Tibial artery (tissue), 4 donors: Measurements from ENCODE around the gene STPG2.

Experiments used
- DNase-seq, 2 donors: peaks; one replicate each; pipeline ENCODE4 v3.0.0-alpha.2; 2019
- H3K27ac ChIP-seq, 2 donors: fragments of 200-600 bp; sonication (generic) in 1 of 2; 1 replicate in 1 of 2; 2 replicates in 1 of 2; pipeline ENCODE4 v1.5.1; 2018 to 2019; ENCODE audit warnings: mild to moderate bottlenecking in 1 of 2
- H3K27me3 ChIP-seq, 2 donors: fragments of 200-600 bp; sonication (generic) in 1 of 2; one replicate each; pipeline versions ENCODE4 v1.5.1 to v1.6.0; 2016 to 2019
- H3K36me3 ChIP-seq, 3 donors: fragments of 200-600 bp; sonication (generic) in 2 of 3; one replicate each; pipeline ENCODE4 v1.5.1; 2016 to 2019; ENCODE audit warnings: mild to moderate bottlenecking in 2 of 3
- H3K4me1 ChIP-seq, 4 donors: fragments of 200-600 bp; sonication (generic) in 2 of 4; 1 replicate in 3 of 4; 2 replicates in 1 of 4; pipeline ENCODE4 v1.5.1; 2016 to 2019
- H3K4me3 ChIP-seq, 2 donors: fragments of 200-600 bp; sonication (generic) in 1 of 2; 1 replicate in 1 of 2; 2 replicates in 1 of 2; pipeline ENCODE4 v1.5.1; 2018 to 2019; ENCODE audit warnings: mild to moderate bottlenecking in 2 of 2
- H3K9me3 ChIP-seq, 3 donors: fragments of 200-600 bp; sonication (generic) in 1 of 3; one replicate each; pipeline ENCODE4 v1.5.1; 2016 to 2019
- intact Hi-C: fragments of 100-400 bp; cut with DNase I; formaldehyde crosslinking; loops from one replicate; pipeline ENCODE4 v1.15.0; 2023; ENCODE audit warnings: low total_unique reads
- TF ChIP-seq, protein P1 (sequence below), 2 experiments: fragments of 200-600 bp in 1 of 2; fragments of 450-650 bp in 1 of 2; IDR thresholded peaks; one replicate each; pipeline ENCODE4 v1.5.1; 2017 to 2019; ENCODE audit warnings: antibody characterized with exemption in 2 of 2, mild to moderate bottlenecking in 1 of 2, moderate library complexity in 1 of 2

Gene STPG2

DNA sequence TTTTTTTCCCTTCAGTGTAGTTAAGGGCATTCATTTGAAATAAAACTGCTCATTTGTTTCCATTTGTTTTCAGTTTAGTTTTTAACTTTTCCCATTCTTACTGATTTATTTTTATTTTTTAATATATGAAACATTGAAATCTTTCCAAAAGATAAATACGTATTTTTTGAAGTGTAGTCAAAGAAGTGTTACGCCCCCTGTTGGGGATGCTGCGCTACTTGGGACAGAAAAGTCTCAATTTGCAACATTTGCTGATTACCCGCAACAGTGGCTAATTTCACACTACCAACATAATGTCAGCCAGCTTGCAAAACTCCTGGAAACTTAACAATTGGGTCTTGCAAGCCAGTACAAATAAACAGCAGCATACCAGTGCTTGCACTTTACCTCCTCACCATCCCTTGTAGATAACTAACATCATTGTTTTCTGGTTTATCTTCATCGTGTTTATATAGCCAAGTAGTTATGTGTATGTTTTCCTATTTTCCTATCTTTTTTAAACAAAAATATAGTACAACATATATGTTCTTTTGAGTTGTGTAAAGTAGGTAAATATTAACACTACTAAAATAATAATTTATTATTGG lies 158.6 kb downstream of the STPG2 start:
- intact Hi-C loops = no loop called here
- Histone ChIP-seq H3K9me3 (no peaks in the 10 kb centered on the region), H3K27ac (no peak overlapping the region), H3K4me1 (no peaks in the 10 kb centered on the region), H3K27me3 (no peaks in the 10 kb centered on the region), H3K4me3 (no peak overlapping the region), H3K36me3 (no peaks in the 10 kb centered on the region)
- no peak for DNase-seq
- TF ChIP-seq, protein P1, sequence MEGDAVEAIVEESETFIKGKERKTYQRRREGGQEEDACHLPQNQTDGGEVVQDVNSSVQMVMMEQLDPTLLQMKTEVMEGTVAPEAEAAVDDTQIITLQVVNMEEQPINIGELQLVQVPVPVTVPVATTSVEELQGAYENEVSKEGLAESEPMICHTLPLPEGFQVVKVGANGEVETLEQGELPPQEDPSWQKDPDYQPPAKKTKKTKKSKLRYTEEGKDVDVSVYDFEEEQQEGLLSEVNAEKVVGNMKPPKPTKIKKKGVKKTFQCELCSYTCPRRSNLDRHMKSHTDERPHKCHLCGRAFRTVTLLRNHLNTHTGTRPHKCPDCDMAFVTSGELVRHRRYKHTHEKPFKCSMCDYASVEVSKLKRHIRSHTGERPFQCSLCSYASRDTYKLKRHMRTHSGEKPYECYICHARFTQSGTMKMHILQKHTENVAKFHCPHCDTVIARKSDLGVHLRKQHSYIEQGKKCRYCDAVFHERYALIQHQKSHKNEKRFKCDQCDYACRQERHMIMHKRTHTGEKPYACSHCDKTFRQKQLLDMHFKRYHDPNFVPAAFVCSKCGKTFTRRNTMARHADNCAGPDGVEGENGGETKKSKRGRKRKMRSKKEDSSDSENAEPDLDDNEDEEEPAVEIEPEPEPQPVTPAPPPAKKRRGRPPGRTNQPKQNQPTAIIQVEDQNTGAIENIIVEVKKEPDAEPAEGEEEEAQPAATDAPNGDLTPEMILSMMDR (IDR thresholded peaks at IDR 0.05) = no peak

DNA sequence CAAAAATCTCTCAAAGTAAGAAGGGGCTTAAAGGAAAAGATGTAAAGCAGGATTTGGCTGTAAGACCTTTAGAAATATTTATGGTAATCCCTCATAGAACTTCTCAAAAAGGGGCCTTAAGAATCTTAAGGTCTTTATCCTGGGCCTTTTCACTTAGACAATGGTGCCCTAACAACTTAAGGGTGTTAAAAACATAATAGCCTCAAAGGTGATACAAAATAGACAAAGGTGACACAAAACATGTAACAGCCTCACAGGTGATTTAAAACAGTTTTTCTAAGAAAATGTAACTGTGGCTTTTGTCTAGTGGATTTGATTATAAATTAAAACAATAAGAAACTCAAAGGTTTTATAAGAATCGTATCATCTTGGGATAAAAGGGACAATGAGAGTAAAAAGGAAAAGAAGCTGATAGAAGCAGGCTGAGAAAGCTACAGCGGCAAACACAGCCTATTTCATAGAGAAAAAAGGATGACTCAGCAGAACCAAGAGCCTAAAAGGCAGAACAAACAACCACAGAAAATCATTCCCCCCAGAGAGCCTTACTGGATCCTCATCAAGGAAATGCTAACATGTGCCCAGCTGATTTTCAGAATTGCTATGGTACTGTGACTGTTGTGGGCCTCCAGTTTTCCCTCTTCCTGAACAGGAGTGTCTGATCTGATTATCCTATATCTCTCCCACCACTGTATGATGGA lies 164.3 kb downstream of the STPG2 start:
- no peaks in the 10 kb centered on the region for H3K36me3 ChIP-seq
- H3K4me1 ChIP-seq = no peaks in the 10 kb centered on the region
- TF ChIP-seq, protein P1 (IDR thresholded peaks at IDR 0.05) = no peak
- no peak for DNase-seq
- intact Hi-C loops = no loop called here
- no peak overlapping the region for H3K27ac ChIP-seq
- no peaks in the 10 kb centered on the region for H3K9me3 ChIP-seq
- no peaks in the 10 kb centered on the region for H3K27me3 ChIP-seq
- H3K4me3 ChIP-seq = no peak overlapping the region

DNA sequence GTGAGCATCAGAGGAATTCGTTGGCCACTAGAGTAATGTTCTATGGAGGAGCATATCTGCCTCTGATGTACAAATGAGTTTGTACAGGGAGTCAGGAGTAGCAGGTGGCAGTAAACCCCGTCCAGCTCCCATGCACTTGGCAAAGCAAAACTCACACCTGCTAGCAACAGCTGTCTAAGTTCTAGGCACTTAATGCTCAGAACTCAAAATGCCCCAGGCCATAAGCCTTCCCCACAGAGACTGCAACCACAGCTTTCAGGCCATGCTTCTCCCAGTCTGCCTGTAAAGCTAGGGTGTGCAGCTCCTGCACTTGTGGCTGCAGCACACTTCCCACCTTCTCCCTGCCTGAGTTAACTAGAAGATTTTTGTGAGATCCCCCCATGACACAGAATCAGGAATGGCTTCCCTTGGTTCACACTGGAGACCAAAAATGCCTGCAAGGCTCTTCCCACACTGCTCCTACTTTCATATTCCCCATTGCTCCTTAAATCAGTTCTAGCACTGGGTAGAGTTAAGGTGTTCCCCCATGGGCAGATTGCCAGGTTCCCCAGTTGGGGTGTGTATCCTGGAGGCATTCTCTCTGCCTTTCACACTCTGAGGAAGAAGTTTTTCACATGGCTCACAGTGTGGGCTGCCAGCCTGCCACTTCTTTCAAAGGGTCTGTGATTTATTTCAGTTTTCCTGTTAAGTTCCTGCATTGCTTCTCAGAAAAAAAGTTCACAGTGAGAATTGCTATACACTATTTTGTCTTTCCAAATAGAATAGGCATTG lies 189.9 kb downstream of the STPG2 start:
- H3K4me1 ChIP-seq = no peaks in the 10 kb centered on the region
- TF ChIP-seq, protein P1 (IDR thresholded peaks at IDR 0.05) = no peak
- H3K9me3 ChIP-seq = peaks cover 0 to 4% (median 2%) of the 10 kb centered on the region in 3 donors
- H3K27me3 ChIP-seq = no peaks in the 10 kb centered on the region
- H3K27ac ChIP-seq = no peak overlapping the region
- DNase-seq = no peak
- peaks cover 0 to 3% (median 0%) of the 10 kb centered on the region in 3 donors for H3K36me3 ChIP-seq
- no peak overlapping the region for H3K4me3 ChIP-seq
- intact Hi-C loops = no loop called here

DNA sequence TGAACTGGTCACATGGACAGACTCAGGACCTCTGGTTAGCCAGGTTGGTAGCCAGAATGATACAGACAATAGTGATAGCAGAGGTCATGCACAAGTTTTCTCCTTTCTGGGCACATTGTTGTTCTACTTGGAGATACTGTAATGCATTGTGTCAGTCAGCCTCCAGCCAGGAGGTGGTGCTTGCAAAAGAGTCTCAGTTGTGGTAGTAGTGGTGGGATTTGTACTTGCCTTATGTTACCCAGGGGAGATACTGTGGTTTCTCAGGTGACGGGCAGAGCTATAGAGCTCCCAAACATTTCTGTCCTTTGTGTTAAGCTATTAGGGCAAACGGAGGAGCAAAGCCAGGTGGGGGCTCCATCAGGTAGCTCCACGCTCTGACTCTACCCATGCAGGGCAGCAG lies 190.5 kb downstream of the STPG2 start:
- Histone ChIP-seq H3K27ac (no peak overlapping the region), H3K36me3 (peaks cover 0 to 3% (median 0%) of the 10 kb centered on the region in 3 donors), H3K27me3 (no peaks in the 10 kb centered on the region), H3K4me1 (no peaks in the 10 kb centered on the region), H3K9me3 (peaks cover 0 to 4% (median 0%) of the 10 kb centered on the region in 3 donors), H3K4me3 (no peak overlapping the region)
- intact Hi-C loops = no loop called here
- no peak for DNase-seq
- TF ChIP-seq, protein P1 (IDR thresholded peaks at IDR 0.05) = no peak

DNA sequence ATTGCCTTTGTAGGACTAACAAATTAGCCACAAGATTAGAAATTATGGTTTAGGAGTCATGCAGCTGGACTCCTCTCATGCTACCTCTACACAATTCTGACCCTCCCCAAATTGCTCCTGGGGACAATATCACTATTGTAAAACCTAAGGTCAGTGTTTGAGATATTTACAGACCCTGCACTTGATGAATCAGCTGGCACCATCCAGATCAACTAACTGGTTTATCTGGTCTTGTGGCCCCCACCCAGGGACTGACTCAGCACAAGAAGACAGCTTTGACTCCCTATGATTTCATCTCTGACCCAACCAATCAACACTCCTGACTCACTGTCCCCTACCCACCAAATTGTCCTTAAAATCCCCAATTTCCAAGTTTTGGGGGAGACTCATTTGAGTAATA lies 192.4 kb downstream of the STPG2 start:
- no peak for DNase-seq
- no peaks in the 10 kb centered on the region for H3K4me1 ChIP-seq

More for the DNA sequence above, 192.4 kb downstream of the STPG2 start:
- no peak overlapping the region for H3K27ac ChIP-seq
- no peak overlapping the region for H3K4me3 ChIP-seq
- TF ChIP-seq, protein P1 (IDR thresholded peaks at IDR 0.05) = no peak
- no peaks in the 10 kb centered on the region for H3K27me3 ChIP-seq
- peaks cover 0 to 3% (median 0%) of the 10 kb centered on the region in 3 donors for H3K36me3 ChIP-seq
- H3K9me3 ChIP-seq = no peaks in the 10 kb centered on the region
- intact Hi-C loops = no loop called here
